Endothelial cell of umbilical vein (primary cell): ENCODE data around the gene CENPP.

Experiments
- CTCF ChIP-seq, 2 donors: IDR thresholded peaks; 1 replicate in 1 of 2; 2 replicates in 1 of 2; pipeline ENCODE4 v1.5.1; 2011; ENCODE audit warnings: low read length in 2 of 2, mild to moderate bottlenecking in 2 of 2, moderate library complexity in 2 of 2, control low read depth in 1 of 2, inconsistent platforms in 1 of 2, low read depth in 1 of 2; ENCODE audit not compliant: insufficient read depth in 1 of 2; ENCODE audit errors: extremely low read depth in 1 of 2
- EZH2 ChIP-seq: IDR thresholded peaks from 2 replicates; pipeline ENCODE4 v1.6.1; 2012; ENCODE audit warnings: borderline replicate concordance, low read depth, mild to moderate bottlenecking, moderate library complexity, low read length, inconsistent platforms; ENCODE audit not compliant: severe bottlenecking
- POLR2AphosphoS5 ChIP-seq: IDR thresholded peaks from 2 replicates; pipeline ENCODE4 v1.6.1; 2012; ENCODE audit warnings: low read depth, mild to moderate bottlenecking, control low read depth, low read length, moderate library complexity; ENCODE audit not compliant: insufficient read depth
- TF ChIP-seq, protein P1 (sequence below): IDR thresholded peaks from 2 replicates; pipeline ENCODE4 v1.6.1; 2011; ENCODE audit not compliant: insufficient read depth, insufficient read length

GRCh38 chr9:92516521-92516920 is 190.8 kb downstream of the CENPP start:
- TF ChIP-seq, protein P1, sequence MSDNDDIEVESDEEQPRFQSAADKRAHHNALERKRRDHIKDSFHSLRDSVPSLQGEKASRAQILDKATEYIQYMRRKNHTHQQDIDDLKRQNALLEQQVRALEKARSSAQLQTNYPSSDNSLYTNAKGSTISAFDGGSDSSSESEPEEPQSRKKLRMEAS = no peak
- no peak for TF ChIP-seq CTCF (IDR thresholded peaks at IDR 0.05; ENCODE audit: extremely low read depth in 1 of 2, insufficient read depth in 1 of 2, low read depth in 1 of 2, low read length in 2 of 2)
- no peak for TF ChIP-seq POLR2AphosphoS5
- no peak for TF ChIP-seq EZH2
